Retina (tissue), 1 donor: ENCODE results near the gene AGL.
A peak's percentile ranks its signal among the peaks of the same experiment; 100 is the strongest.
"Not testable (repeated sequence)": the region's sequence is repeated elsewhere in the genome, so short reads cannot be mapped to it uniquely, and the experiment has no call there.

Source experiments
- DNase-seq: peaks from one replicate; pipeline ENCODE4 v3.0.0-alpha.2; 2016

Gene AGL

GRCh38 chr1:99944192-99944591, 94.0 kb downstream of the AGL start:
- DNase-seq: no peak

DNA sequence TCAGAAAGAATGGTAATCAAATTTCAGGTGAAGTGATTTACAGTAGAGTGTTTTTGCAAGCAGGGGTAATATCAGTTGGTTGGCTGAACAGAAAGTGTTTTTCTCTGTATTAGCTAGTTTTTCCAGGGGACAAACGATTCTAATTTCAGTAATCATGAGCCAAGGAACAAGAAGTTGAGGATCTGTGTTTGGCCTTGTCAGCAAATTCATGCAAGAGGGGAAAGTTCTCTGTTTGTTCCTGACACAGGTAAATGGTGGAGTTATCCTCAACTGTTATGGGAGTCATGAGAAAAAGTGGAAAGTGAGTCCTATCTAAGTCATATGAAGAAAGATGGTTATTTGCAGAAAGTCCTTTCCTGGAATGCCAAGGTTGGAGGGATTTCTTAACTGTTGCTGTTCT, 95.0 kb downstream of the AGL start:
- no peak for DNase-seq

DNA sequence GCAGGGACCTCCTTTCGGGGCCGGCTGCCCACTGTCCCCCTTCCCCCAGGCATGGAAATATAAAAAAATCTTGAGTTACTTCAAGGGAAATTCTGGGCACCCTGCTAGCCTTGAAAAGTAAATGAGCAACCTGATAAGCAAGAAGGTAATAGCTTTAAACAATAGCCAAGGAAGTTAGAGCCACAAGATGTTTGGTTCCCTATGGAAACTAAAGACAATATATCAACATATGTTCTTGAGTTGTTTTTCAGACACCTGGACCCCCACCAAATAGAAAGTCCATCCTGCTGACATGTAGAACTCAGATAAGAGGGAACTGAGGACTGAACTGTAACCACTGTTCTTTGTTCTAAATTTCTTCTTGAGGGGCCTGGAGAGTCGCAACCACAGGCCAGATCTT, 100.3 kb downstream of the AGL start:
- no peak for DNase-seq

DNA sequence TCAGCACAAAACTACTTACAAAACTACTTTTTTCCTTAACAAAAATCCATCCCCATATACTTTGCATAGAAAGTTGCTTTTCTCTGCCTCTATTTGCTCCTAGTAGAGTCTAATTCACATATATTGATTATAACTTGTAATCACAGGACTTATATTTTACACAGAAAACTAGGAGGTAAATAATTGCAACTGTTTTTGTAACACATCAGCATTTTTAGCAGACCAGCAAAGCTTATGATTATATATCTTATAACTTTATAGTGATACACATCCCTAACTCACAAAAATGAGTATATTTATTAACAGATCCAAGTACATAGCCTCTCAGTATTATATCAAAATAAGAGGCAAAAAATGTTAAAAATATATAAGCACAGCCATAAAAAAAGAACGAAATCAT, 102.4 kb downstream of the AGL start:
- no peak for DNase-seq

- no peak for DNase-seq
Observed at GRCh38 chr1:99955375-99955774, 105.2 kb downstream of the AGL start.

- no peak for DNase-seq
Observed at GRCh38 chr1:99956755-99957154, 106.6 kb downstream of the AGL start.

DNA sequence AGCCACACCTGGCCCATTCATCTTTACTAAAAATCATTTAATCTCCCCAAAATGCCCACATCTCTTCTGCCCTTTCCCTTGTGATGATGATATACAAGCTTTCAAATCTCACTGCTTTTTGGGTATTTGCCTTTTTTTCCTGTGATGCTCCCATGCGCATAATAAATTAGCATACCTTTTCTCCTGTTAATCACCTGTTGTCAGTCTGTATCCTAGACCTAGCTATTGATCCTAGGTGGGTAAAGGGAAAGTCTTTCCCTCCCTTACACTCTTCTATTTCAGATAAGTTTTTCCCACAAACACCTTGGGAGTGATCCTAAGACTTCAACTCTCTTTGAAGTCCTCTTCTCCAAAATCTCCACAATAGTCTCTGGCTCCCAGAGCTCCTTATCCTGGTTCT, 107.7 kb downstream of the AGL start:
- DNase-seq: no peak

GRCh38 chr1:99959189-99959705, 109.1 kb downstream of the AGL start:
- DNase-seq: not testable (repeated sequence)

DNA sequence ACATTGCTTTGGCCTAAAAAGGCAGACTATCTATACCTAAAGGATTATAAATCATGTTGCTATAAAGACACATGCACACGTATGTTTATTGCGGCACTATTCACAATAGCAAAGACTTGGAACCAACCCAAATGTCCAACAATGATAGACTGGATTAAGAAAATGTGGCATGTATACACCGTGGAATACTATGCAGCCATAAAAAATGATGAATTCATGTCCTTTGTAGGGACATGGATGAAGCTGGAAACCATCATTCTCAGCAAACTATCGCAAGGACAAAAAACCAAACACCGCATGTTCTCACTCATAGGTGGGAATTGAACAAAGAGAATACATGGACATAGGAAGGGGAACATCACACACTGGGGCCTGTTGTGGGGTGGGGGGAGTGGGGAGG, 110.1 kb downstream of the AGL start:
- not testable (repeated sequence) for DNase-seq

DNA sequence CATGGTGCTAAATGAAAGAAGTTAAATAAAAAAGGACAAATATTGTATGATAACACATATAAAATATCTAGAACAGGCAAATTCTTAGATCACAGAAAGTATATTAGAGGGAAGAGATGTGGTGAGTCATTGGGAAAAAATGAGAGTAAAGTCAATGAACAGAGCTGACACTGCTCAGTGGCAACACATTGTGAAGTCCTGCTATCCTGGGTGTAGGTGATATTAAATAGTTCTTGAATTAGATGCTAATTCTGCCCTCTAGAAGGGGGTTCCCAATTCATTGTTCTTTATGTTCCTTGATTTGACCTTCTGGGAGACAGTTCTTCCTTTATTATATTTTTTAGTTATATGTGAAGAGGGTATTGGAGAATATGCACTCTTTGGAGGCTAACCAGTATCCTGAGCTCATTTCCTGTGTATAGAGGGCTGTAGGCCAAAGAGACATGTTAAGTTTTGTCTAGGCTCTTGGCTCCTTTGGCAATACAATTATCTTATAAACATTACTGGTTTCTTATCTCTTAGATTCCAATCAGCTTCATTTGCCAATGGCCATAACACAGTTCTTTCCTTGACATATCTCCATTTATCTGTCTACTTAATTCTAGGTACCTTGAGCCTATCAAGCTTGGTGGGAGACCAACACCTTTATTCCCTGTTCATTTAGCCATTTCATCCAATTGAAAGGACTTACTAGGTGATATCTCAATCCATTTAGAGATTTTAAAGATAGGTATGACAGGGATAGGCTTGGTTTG, 113.1 kb downstream of the AGL start:
- DNase-seq: no peak

GRCh38 chr1:99964806-99965205, 114.6 kb downstream of the AGL start:
- no peak for DNase-seq

GRCh38 chr1:99965646-99966375, 115.7 kb downstream of the AGL start:
- DNase-seq: no peak

GRCh38 chr1:99968214-99968613, 118.1 kb downstream of the AGL start:
- DNase-seq: no peak

DNA sequence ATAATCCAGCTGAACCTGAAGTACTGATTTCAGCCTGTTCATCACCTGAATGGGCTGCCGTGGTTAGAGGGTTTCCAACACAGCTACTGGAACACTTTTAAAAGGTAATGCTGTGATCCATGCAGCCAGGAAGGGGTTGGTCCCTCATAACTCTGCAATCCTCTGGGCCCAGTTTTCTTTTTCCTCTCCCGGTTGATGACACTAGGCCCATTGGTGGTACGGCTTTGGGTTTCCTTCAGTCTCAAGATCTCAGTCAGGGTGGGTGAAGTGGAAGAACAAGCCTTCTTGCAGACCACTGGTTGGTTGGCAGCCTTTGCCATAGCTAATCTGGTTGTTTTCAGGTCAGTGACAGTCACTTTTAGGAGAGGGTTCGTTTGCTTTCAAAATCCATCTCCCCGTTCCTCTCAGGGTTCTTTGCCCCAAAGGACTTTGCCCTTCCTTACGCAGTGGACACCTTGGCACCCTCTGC, 119.1 kb downstream of the AGL start:
- DNase-seq: no peak

GRCh38 chr1:99969729-99970621, 119.8 kb downstream of the AGL start, which contains the start of gene SLC35A3:
SLC35A3 (plus strand) TSS chr1:99969996; CDS start chr1:99993555, 23,559 bp downstream.
- peak; percentile 92 for DNase-seq

DNA sequence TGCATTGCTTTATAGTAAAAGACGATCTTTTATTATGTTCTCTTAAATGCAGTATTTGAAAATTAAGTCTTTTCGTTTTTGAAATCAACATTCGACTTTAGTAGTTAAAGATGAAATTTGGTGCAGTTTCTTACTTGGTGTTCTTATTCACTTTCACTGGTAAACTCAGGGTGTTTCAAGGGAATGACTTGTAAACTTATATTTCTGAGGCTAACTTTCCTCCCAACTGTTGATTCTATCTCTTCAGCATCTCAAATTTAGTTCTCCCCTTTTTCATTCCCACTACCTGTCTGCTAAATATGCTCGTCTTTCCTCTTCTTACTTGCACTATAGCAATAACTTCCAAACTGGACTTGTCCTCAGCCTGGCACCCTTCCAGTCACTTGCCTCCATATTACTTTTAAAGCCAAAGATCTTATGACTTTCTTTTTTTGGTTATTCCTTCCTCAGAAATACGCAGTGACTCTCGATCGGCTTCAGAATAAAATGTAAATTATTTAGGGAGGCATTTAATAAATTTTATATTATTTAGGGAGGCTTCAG, 120.6 kb downstream of the AGL start:
- DNase-seq: no peak

DNA sequence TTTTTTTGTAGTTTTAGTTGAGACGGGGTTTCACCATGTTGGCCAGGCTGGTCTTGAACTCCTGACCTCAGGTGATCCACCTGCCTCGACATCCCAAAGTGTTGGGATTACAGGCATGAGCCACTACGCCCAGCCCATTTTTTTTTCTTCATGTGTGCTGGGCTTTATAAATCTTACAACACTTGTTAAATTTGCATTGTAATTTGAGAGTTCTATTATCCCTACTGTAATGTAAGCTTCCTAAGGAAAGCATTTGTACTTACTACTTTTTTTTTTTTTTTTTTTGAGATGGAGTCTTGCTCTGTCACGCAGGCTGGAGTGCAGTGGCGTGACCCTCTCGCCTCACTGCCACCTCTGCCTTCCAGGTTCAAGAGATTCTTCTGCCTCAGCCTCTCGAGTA, 121.9 kb downstream of the AGL start:
- not testable (repeated sequence) for DNase-seq
